Measurements from ENCODE around the gene FBXO42.

DNA sequence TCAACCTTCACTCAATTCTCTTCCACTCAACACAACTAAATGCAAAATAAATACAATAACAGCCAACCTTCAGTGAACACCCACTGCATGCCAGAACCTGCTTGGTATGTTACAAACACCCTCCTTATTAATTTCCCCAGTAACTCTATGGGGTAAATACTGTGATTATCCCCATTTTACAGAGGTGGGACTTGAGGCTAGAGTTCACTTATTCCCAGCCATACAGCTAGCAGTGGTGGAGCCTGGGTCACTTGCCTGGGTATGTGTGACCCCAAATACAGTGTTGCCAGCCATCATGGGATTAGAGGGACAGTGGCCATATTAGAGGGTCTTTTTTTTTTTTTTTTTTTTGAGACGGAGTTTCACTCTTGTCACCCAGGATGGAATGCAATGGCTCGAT lies 116.9 kb downstream of the FBXO42 start:
- TF ChIP-seq, protein P1, sequence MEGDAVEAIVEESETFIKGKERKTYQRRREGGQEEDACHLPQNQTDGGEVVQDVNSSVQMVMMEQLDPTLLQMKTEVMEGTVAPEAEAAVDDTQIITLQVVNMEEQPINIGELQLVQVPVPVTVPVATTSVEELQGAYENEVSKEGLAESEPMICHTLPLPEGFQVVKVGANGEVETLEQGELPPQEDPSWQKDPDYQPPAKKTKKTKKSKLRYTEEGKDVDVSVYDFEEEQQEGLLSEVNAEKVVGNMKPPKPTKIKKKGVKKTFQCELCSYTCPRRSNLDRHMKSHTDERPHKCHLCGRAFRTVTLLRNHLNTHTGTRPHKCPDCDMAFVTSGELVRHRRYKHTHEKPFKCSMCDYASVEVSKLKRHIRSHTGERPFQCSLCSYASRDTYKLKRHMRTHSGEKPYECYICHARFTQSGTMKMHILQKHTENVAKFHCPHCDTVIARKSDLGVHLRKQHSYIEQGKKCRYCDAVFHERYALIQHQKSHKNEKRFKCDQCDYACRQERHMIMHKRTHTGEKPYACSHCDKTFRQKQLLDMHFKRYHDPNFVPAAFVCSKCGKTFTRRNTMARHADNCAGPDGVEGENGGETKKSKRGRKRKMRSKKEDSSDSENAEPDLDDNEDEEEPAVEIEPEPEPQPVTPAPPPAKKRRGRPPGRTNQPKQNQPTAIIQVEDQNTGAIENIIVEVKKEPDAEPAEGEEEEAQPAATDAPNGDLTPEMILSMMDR (IDR thresholded peaks at IDR 0.05) = no peak
- no peak for TF ChIP-seq EZH2phosphoT487 (IDR thresholded peaks at IDR 0.05)
